GM19023 (cell line): ENCODE measurements around the gene CCNB1IP1.
A peak's percentile ranks its signal among the peaks of the same experiment; 100 is the strongest.
"Not testable (repeated sequence)": the region's sequence is repeated elsewhere in the genome, so short reads cannot be mapped to it uniquely, and the experiment has no call there.

Experiments used
- ATAC-seq: cut with Tn5 transposase; IDR thresholded peaks from one replicate; pipeline ENCODE4 v1.9.1; 2021; ENCODE audit warnings: mild to moderate bottlenecking, moderate library complexity; ENCODE audit not compliant: unreplicated experiment

Gene CCNB1IP1

GRCh38 chr14:20332788-20333493, at the start of gene CCNB1IP1:
TSS of gene CCNB1IP1 (minus strand) at chr14:20333279. CDS start at chr14:20316523, 16,756 bp downstream.
- peak; percentile 99 for ATAC-seq

GRCh38 chr14:20382526-20382925, 49.4 kb upstream of the CCNB1IP1 start:
- no peak for ATAC-seq

- ATAC-seq: no peak
These were observed 48.3 kb upstream of the CCNB1IP1 start for GRCh38 chr14:20381341-20381740.

- ATAC-seq: no peak
These were observed 47.6 kb upstream of the CCNB1IP1 start for GRCh38 chr14:20380681-20381080.

DNA sequence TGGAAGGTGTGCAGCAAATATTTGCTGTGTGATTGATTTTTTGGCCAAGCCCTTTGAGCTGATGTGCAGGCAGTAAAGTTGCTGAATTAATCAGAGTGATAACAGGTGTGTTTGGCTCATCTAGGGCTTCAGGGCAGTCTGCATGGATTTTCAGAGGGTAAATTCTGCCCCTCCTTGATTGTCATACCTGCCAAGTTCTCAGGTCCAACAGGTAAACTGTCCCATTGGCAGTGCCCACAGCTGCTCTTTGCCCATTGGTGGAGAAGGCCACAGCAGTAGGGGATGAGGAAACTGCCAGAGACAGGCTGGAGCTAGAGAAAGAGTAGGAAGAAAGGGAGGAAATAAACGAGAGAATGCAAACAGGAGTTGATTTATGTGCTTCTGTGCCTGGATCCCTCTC, 46.7 kb upstream of the CCNB1IP1 start:
- ATAC-seq: no peak

DNA sequence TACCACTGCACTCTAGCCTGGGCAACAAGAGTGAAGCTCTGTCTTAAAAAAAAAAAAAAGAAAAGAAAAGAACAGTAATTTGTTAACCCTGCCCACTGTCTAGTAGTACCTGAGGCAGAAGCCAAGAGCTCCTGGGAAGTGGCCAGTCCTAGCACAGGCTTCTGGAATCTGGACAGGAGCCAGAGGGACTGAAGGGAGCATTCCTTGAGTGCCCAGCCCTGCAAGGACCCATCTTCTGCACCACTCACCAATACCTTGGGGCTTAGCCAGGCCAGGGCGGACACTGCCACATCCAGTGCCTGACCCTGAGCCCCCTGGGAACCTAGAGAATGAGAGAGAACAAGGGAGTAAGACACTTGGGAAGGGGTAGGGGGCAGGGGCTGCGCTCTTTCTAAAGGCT, 44.1 kb upstream of the CCNB1IP1 start:
- ATAC-seq: no peak

- ATAC-seq: no peak
These were observed 43.1 kb upstream of the CCNB1IP1 start for GRCh38 chr14:20376071-20376588.

- ATAC-seq: no peak
These were observed 42.4 kb upstream of the CCNB1IP1 start for GRCh38 chr14:20375471-20375870.

- no peak for ATAC-seq
These were observed 39.7 kb upstream of the CCNB1IP1 start for GRCh38 chr14:20372796-20373195.

- ATAC-seq: no peak
These were observed 32.8 kb upstream of the CCNB1IP1 start for GRCh38 chr14:20365928-20366327.

GRCh38 chr14:20358474-20358873, 25.4 kb upstream of the CCNB1IP1 start:
- not testable (repeated sequence) for ATAC-seq

DNA sequence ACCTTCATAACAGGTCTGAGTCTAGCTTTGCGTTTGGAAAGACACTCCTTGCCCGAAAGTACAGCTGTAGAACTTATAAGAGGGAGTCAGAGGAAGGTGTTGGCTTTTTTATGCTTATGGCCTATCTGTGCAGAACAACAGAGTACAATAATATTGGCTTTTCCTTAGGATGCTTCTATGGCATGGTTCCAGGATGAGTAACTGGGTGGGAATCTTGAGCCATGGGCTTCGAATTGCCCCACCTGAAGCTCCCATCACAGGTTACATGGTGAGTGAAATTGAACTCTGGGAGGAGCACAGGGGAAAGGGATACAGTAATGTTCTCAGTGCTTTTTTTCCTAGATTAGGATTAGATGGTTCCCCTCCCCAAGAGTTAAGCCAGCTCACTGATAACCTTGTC, 23.3 kb upstream of the CCNB1IP1 start:
- no peak for ATAC-seq

DNA sequence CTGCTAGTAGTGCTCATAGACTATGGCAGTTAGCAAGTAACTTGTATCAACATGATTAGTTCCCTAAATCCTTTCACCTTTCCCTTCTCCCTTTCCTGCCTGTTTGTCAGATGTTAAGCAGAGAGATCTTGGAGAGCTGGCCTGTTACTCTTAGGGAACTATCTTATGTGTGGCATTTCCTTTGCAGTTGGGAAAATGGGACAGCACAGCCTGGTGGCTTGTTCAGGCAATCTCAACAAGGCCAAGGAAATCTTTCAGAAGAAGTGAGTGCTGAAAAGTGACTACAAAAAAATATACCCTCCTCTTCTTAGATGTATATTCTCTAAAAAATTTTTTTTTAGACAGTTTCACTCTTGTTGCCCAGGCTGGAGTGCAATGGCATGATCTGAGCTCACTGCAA, 17.8 kb upstream of the CCNB1IP1 start:
- ATAC-seq: no peak

- ATAC-seq: no peak
These were observed 17.2 kb upstream of the CCNB1IP1 start for GRCh38 chr14:20350282-20350681.

GRCh38 chr14:20347747-20348146, 14.7 kb upstream of the CCNB1IP1 start:
- no peak for ATAC-seq

GRCh38 chr14:20346713-20347112, 13.6 kb upstream of the CCNB1IP1 start:
- no peak for ATAC-seq

GRCh38 chr14:20345366-20345765, 12.3 kb upstream of the CCNB1IP1 start:
- ATAC-seq: no peak

- no peak for ATAC-seq
These were observed 10.8 kb upstream of the CCNB1IP1 start for GRCh38 chr14:20343862-20344220.

DNA sequence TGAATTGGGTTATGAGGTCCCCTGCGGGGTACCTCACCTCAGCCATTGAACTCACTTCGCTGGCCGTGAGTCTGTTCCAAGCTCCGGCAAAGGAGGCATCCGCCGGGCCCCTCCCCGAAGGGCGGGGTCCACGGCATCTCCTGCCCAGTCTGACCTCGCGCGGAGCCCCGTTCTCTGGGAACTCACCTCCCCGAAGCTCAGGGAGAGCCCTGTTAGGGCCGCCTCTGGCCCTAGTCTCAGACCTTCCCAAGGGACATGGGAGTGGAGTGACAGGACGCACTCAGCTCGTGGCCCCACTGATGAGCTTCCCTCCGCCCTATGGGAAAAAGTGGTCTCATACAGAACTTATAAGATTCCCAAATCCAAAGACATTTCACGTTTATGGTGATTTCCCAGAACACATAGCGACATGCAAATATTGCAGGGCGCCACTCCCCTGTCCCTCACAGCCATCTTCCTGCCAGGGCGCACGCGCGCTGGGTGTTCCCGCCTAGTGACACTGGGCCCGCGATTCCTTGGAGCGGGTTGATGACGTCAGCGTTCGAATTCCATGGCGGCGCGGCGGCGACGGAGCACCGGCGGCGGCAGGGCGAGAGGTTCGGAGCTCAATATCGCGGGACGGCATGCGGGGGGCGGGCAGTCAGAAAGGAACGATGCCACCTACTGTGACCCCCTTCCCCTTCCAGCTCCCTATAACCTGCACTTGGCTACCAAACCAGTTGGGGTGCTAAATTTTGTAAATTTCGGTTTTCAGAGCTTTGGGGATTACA, 10.2 kb upstream of the CCNB1IP1 start, which contains the start of gene PARP2:
TSS of gene PARP2 (plus strand) at position 544 of the 770 bp plus-strand sequence. CDS start at position 551, 7 bp downstream.
- peak; percentile 92 for ATAC-seq

DNA sequence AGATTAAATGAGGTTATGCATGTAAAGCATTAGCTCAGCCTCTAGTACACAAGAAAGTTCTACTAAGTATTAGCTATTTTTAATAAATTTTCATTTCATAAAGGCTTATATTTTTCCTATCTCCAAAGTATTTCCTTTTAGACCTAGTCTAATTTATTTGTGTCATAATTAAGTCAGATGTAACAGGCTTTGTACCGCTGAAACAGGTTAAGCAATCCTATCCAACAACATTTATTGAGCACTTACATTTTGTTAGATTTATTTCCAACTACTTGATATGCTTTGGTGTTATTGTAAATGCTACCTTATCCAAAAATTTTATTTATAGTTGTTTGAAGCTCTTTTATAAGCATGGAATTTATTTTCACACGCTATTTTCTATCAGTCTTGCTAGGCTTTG, 8.6 kb upstream of the CCNB1IP1 start:
- ATAC-seq: no peak

GRCh38 chr14:20341032-20341431, 8.0 kb upstream of the CCNB1IP1 start:
- ATAC-seq: not testable (repeated sequence)

DNA sequence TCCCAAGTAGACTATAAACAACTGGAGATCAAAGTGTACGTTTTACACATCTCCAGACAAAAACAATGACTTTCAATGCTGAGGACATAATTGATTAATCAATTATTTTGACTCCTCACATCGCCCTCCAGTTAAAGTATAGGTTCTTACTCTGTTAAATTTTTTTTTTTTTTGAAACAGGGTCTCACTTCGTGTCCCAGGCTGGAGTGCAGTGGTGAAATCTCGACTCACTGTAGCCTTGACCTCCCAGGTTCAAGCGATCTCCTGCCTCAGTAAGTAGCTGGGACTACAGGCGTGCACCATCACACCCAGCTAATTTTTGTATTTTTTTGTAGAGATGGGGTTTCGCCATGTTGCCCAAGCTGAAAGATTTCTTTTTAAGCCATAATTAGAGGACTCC, 938 bp upstream of the CCNB1IP1 start:
- no peak for ATAC-seq
